GM21367 (cell line): ENCODE results near the gene ANKRD6.
"Not testable (repeated sequence)": the region's sequence is repeated elsewhere in the genome, so short reads cannot be mapped to it uniquely, and the experiment has no call there.

Source experiments
- ATAC-seq: cut with Tn5 transposase; IDR thresholded peaks from one replicate; pipeline ENCODE4 v1.9.1; 2021; ENCODE audit not compliant: unreplicated experiment

The ANKRD6 gene

GRCh38 chr6:89591745-89592144 is 158.8 kb downstream of the ANKRD6 start:
- no peak for ATAC-seq

- peak; percentile 70 for ATAC-seq
These were observed 163.1 kb downstream of the ANKRD6 start for GRCh38 chr6:89596056-89596455.

GRCh38 chr6:89596484-89596883 is 163.5 kb downstream of the ANKRD6 start:
- ATAC-seq = no peak

GRCh38 chr6:89597372-89597771 is 164.4 kb downstream of the ANKRD6 start:
- no peak for ATAC-seq

GRCh38 chr6:89597988-89598387 is 165.0 kb downstream of the ANKRD6 start:
- ATAC-seq = no peak

GRCh38 chr6:89599727-89600126 is 166.8 kb downstream of the ANKRD6 start:
- ATAC-seq = no peak

- ATAC-seq = no peak
These were observed 169.2 kb downstream of the ANKRD6 start for GRCh38 chr6:89602166-89602565.

GRCh38 chr6:89604653-89605052 is 171.7 kb downstream of the ANKRD6 start:
- no peak for ATAC-seq

- no peak for ATAC-seq
These were observed 172.9 kb downstream of the ANKRD6 start for GRCh38 chr6:89605861-89606260.

- peak; percentile 50 for ATAC-seq
These were observed 177.2 kb downstream of the ANKRD6 start for GRCh38 chr6:89610149-89610642.

GRCh38 chr6:89611666-89612065 is 178.7 kb downstream of the ANKRD6 start:
- ATAC-seq = no peak

GRCh38 chr6:89612121-89612520 is 179.2 kb downstream of the ANKRD6 start:
- ATAC-seq = no peak

- ATAC-seq = no peak
These were observed 180.8 kb downstream of the ANKRD6 start for GRCh38 chr6:89613790-89614189.

GRCh38 chr6:89615882-89616281 is 182.9 kb downstream of the ANKRD6 start:
- no peak for ATAC-seq

- ATAC-seq = no peak
These were observed 183.6 kb downstream of the ANKRD6 start for GRCh38 chr6:89616531-89616930.

- ATAC-seq = no peak
These were observed 185.1 kb downstream of the ANKRD6 start for GRCh38 chr6:89618026-89618425.

GRCh38 chr6:89619567-89619966 is 186.6 kb downstream of the ANKRD6 start:
- no peak for ATAC-seq

GRCh38 chr6:89623749-89624148 is 190.8 kb downstream of the ANKRD6 start:
- ATAC-seq = no peak

GRCh38 chr6:89630488-89630887 is 197.5 kb downstream of the ANKRD6 start:
- no peak for ATAC-seq

- not testable (repeated sequence) for ATAC-seq
These were observed 203.5 kb downstream of the ANKRD6 start for GRCh38 chr6:89636412-89636811.

GRCh38 chr6:89637960-89638319 is 205.0 kb downstream of the ANKRD6 start:
- no peak for ATAC-seq

- ATAC-seq = peak; percentile 97
These were observed 205.6 kb downstream of the ANKRD6 start, which contains the start of gene LYRM2 for GRCh38 chr6:89638320-89639195. LYRM2 (minus strand) TSS chr6:89638747; CDS start chr6:89638716, 31 bp downstream.

- ATAC-seq = no peak
These were observed 207.9 kb downstream of the ANKRD6 start for GRCh38 chr6:89640804-89641203.
